Measurements from ENCODE around the gene DDX60. TPM values are rescaled to one million over a fixed set of nuclear protein-coding genes. Genes with fewer than 3 reads are reported as not detected.

Gene DDX60
- total and polyA plus RNA-seq, 2 donors (not counting 3 experiments of a cell fraction or from before 2014, with no cell fraction given) = 3.8 to 9.3 TPM

- Histone ChIP-seq H3K9me3 (replicated peaks; ENCODE audit: control insufficient read depth, insufficient read depth, low read length) (no peaks in the 10 kb centered on the region), H3K36me3 (ENCODE audit: control insufficient read depth in 2 of 2, extremely low read depth in 1 of 2, insufficient read depth in 2 of 2, low read length in 2 of 2) (no peaks in the 10 kb centered on the region), H4K20me1 (replicated peaks; ENCODE audit: control insufficient read depth, extremely low read depth, insufficient read depth, low read length) (no peaks in the 10 kb centered on the region), H3K9ac (replicated peaks; ENCODE audit: extremely low read depth, insufficient read depth, low read length) (no peak overlapping the region), H3K27ac (ENCODE audit: insufficient read depth, low read depth, low read length) (no peak overlapping the region), H3K4me3 (replicated peaks in 1 of 3; ENCODE audit: insufficient read depth in 1 of 3, low read depth in 1 of 3, low read length in 3 of 3) (no peak overlapping the region), H3K4me1 (ENCODE audit: control insufficient read depth, extremely low read depth, insufficient read depth, low read length) (peaks cover 4% of the 10 kb centered on the region), H3K27me3 (ENCODE audit: control insufficient read depth in 2 of 2, insufficient read depth in 2 of 2, low read length in 2 of 2) (no peaks in the 10 kb centered on the region), H3K4me2 (ENCODE audit: insufficient read depth, low read length) (no peak overlapping the region), H3K9me1 (replicated peaks; ENCODE audit: control insufficient read depth, extremely low read depth, insufficient read depth, low read length) (no peaks in the 10 kb centered on the region), H3K79me2 (ENCODE audit: control insufficient read depth, insufficient read depth, low read length) (no peaks in the 10 kb centered on the region), H2AFZ (ENCODE audit: low read depth, low read length) (no peak overlapping the region)
- TF ChIP-seq MYC (IDR thresholded peaks at IDR 0.05; ENCODE audit: low read depth, low read length) (no peak), POLR2AphosphoS5 (IDR thresholded peaks at IDR 0.05; ENCODE audit: insufficient read depth, low read depth, low read length) (no peak), JUN (IDR thresholded peaks at IDR 0.05; ENCODE audit: borderline replicate concordance, insufficient read depth, insufficient read length, low read depth) (no peak)
- dilution Hi-C loops (cut with MboI; ENCODE audit: extremely low pct_ligation_motif_present, low sequenced_read_pairs) = no loop called here
- BruUV-seq (replicated peaks) = no TSS peak
- DNase-seq (ENCODE audit: low read depth, low spot score) (no peak), FAIRE-seq (no peak)
- intact Hi-C loops (cut with micrococcal nuclease) = no loop called here
- ChIA-PET POLR2A (no interaction called here), CTCF (no interaction called here)
Measured at GRCh38 chr4:168321006-168321405, 2.5 kb upstream of the DDX60 start.

- dilution Hi-C loops (cut with MboI; ENCODE audit: extremely low pct_ligation_motif_present, low sequenced_read_pairs) = no loop called here
- CTCF ChIA-PET = interaction anchor here (2.9 kb wide), 1 partner anchor 14 kb away, joined by 10 read pairs; no protein-coding TSS in a partner anchor
- peak overlapping the region in 1 of 3 experiments; percentile 97 for H3K4me3 ChIP-seq (replicated peaks in 1 of 3; ENCODE audit: insufficient read depth in 1 of 3, low read depth in 1 of 3, low read length in 3 of 3)
- intact Hi-C loops (cut with micrococcal nuclease) = loop anchor here (2.0 to 5.0 kb wide), 5 partner anchors 65 to 1972 kb away; no protein-coding TSS in a partner anchor
- H3K9me3 ChIP-seq (replicated peaks; ENCODE audit: control insufficient read depth, insufficient read depth, low read length) = no peaks in the 10 kb centered on the region
- no peak overlapping the region for H3K27ac ChIP-seq (ENCODE audit: insufficient read depth, low read depth, low read length)
- no peaks in the 10 kb centered on the region for H3K9me1 ChIP-seq (replicated peaks; ENCODE audit: control insufficient read depth, extremely low read depth, insufficient read depth, low read length)
- H3K79me2 ChIP-seq (ENCODE audit: control insufficient read depth, insufficient read depth, low read length) = no peaks in the 10 kb centered on the region
- peak overlapping the region; percentile 98 for H3K4me2 ChIP-seq (ENCODE audit: insufficient read depth, low read length)
- no peaks in the 10 kb centered on the region for H3K36me3 ChIP-seq (ENCODE audit: control insufficient read depth in 2 of 2, extremely low read depth in 1 of 2, insufficient read depth in 2 of 2, low read length in 2 of 2)
- H3K4me1 ChIP-seq (ENCODE audit: control insufficient read depth, extremely low read depth, insufficient read depth, low read length) = peaks cover 4% of the 10 kb centered on the region
- H2AFZ ChIP-seq (ENCODE audit: low read depth, low read length) = peak overlapping the region; percentile 69
- TF ChIP-seq MYC (IDR thresholded peaks at IDR 0.05; ENCODE audit: low read depth, low read length) (no peak), EZH2 (IDR thresholded peaks at IDR 0.05; ENCODE audit: borderline replicate concordance, low read depth, low read length, severe bottlenecking) (no peak), JUN (IDR thresholded peaks at IDR 0.05; ENCODE audit: borderline replicate concordance, insufficient read depth, insufficient read length, low read depth) (no peak), CTCF (IDR thresholded peaks at IDR 0.05; ENCODE audit: extremely low read depth in 1 of 2, insufficient read depth in 1 of 2, low read depth in 1 of 2, low read length in 2 of 2) (no peak), POLR2AphosphoS5 (IDR thresholded peaks at IDR 0.05; ENCODE audit: insufficient read depth, low read depth, low read length) (no peak), POLR2A (IDR thresholded peaks at IDR 0.05; ENCODE audit: low read depth, low read length) (no peak), FOS (IDR thresholded peaks at IDR 0.05; ENCODE audit: borderline replicate concordance, insufficient read depth, low read length) (no peak), GATA2 (IDR thresholded peaks at IDR 0.05; ENCODE audit: insufficient read depth, insufficient read length, low read depth, low read length) (no peak)
- TF ChIP-seq, protein P1, sequence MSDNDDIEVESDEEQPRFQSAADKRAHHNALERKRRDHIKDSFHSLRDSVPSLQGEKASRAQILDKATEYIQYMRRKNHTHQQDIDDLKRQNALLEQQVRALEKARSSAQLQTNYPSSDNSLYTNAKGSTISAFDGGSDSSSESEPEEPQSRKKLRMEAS (IDR thresholded peaks at IDR 0.05; ENCODE audit: insufficient read depth, insufficient read length) = no peak
- FAIRE-seq (no peak), DNase-seq (ENCODE audit: low read depth, low spot score) (peak; percentile 31)
- no TSS peak for BruUV-seq (replicated peaks)
- H3K27me3 ChIP-seq (ENCODE audit: control insufficient read depth in 2 of 2, insufficient read depth in 2 of 2, low read length in 2 of 2) = no peaks in the 10 kb centered on the region
- H4K20me1 ChIP-seq (replicated peaks; ENCODE audit: control insufficient read depth, extremely low read depth, insufficient read depth, low read length) = no peaks in the 10 kb centered on the region
- POLR2A ChIA-PET = interaction anchor here (1.4 kb wide), 1 partner anchor 160 kb away, joined by 3 read pairs; the partner anchor contains the start of gene DDX60L
- H3K9ac ChIP-seq (replicated peaks; ENCODE audit: extremely low read depth, insufficient read depth, low read length) = no peak overlapping the region
Measured at GRCh38 chr4:168319486-168320019, 1.0 kb upstream of the DDX60 start.

Measured in endothelial cell of umbilical vein (primary cell).